Measurements from ENCODE around the gene DENND4C.

DENND4C gene

GRCh38 chr9:19372567-19372966, 142.1 kb downstream of the DENND4C start:
- Histone ChIP-seq H3K36me3 (peaks cover 57 to 82% (median 67%) of the 10 kb centered on the region in 3 donors), H3K27me3 (no peaks in the 10 kb centered on the region), H3K4me3 (no peak overlapping the region), H3K27ac (no peak overlapping the region), H3K9me3 (no peaks in the 10 kb centered on the region), H3K4me1 (peaks cover 0 to 7% (median 3%) of the 10 kb centered on the region in 4 donors)
- intact Hi-C loops (cut with DNase I; ENCODE audit: low total_unique reads), result loop anchor here (10.0 kb wide), 1 partner anchor 268 kb away; the partner anchor contains the start of gene HAUS6
- DNase-seq, result no peak
- no peak for TF ChIP-seq CTCF (IDR thresholded peaks at IDR 0.05)

- Histone ChIP-seq H3K27me3 (no peaks in the 10 kb centered on the region), H3K36me3 (peaks cover 66 to 85% (median 73%) of the 10 kb centered on the region in 3 donors), H3K4me3 (no peak overlapping the region), H3K4me1 (peaks cover 0 to 16% (median 9%) of the 10 kb centered on the region in 4 donors), H3K27ac (no peak overlapping the region), H3K9me3 (no peaks in the 10 kb centered on the region)
- intact Hi-C loops (cut with DNase I; ENCODE audit: low total_unique reads), result loop anchor here (10.0 kb wide), 1 partner anchor 269 kb away; the partner anchor contains the start of gene HAUS6
- no peak for TF ChIP-seq CTCF (IDR thresholded peaks at IDR 0.05)
- no peak for DNase-seq
Observed at GRCh38 chr9:19373527-19373926, 143.0 kb downstream of the DENND4C start.

GRCh38 chr9:19375538-19375937, 145.0 kb downstream of the DENND4C start:
- Histone ChIP-seq H3K27ac (no peak overlapping the region), H3K9me3 (no peaks in the 10 kb centered on the region), H3K4me1 (peaks cover 0 to 28% (median 17%) of the 10 kb centered on the region in 4 donors), H3K27me3 (no peaks in the 10 kb centered on the region), H3K4me3 (no peak overlapping the region), H3K36me3 (peaks cover 57 to 72% (median 59%) of the 10 kb centered on the region in 3 donors)
- no peak for DNase-seq
- no peak for TF ChIP-seq CTCF (IDR thresholded peaks at IDR 0.05)
- intact Hi-C loops (cut with DNase I; ENCODE audit: low total_unique reads), result loop anchor here (10.0 kb wide), 1 partner anchor 271 kb away; the partner anchor contains the start of gene HAUS6

- TF ChIP-seq CTCF (IDR thresholded peaks at IDR 0.05), result no peak
- intact Hi-C loops (cut with DNase I; ENCODE audit: low total_unique reads), result loop anchor here (10.0 kb wide), 1 partner anchor 272 kb away; the partner anchor contains the start of gene HAUS6
- Histone ChIP-seq H3K27ac (no peak overlapping the region), H3K27me3 (no peaks in the 10 kb centered on the region), H3K36me3 (peaks cover 47 to 59% (median 51%) of the 10 kb centered on the region in 3 donors), H3K4me3 (no peak overlapping the region), H3K9me3 (no peaks in the 10 kb centered on the region), H3K4me1 (peaks cover 0 to 28% (median 17%) of the 10 kb centered on the region in 4 donors)
- DNase-seq, result no peak
Observed at GRCh38 chr9:19376931-19377330, 146.4 kb downstream of the DENND4C start.

GRCh38 chr9:19378164-19378563, 147.7 kb downstream of the DENND4C start:
- H3K4me1 ChIP-seq, result peaks cover 0 to 28% (median 17%) of the 10 kb centered on the region in 4 donors
- TF ChIP-seq CTCF (IDR thresholded peaks at IDR 0.05), result no peak
- intact Hi-C loops (cut with DNase I; ENCODE audit: low total_unique reads), result loop anchor here (2.0 to 10.0 kb wide), 2 partner anchors 79 to 273 kb away; partner anchors contain the start of gene HAUS6

More at GRCh38 chr9:19378164-19378563, 147.7 kb downstream of the DENND4C start:
- Histone ChIP-seq H3K27me3 (no peaks in the 10 kb centered on the region), H3K27ac (no peak overlapping the region), H3K36me3 (peaks cover 40 to 49% (median 43%) of the 10 kb centered on the region in 3 donors), H3K9me3 (no peaks in the 10 kb centered on the region), H3K4me3 (no peak overlapping the region)
- no peak for DNase-seq

Measured in tibial artery (tissue), 4 donors.